Skeletal muscle tissue (tissue), 4 donors: Measurements from ENCODE around the gene ARHGAP20. TPM values are rescaled to one million over a fixed set of nuclear protein-coding genes. Genes with fewer than 3 reads are reported as not detected.
"Not testable (repeated sequence)": the region's sequence is repeated elsewhere in the genome, so short reads cannot be mapped to it uniquely, and the experiment has no call there.

Experiments used
- H3K27ac ChIP-seq: one replicate; pipeline ENCODE4 v1.7.0; 2013; ENCODE audit warnings: mild to moderate bottlenecking, low read depth, low read length, inconsistent platforms
- H3K27me3 ChIP-seq, 3 donors: one replicate each; pipeline ENCODE4 v1.7.0; 2013; ENCODE audit warnings: low read length in 3 of 3; ENCODE audit not compliant: control insufficient read depth in 3 of 3, insufficient read depth in 3 of 3
- H3K36me3 ChIP-seq, 3 donors: one replicate each; pipeline ENCODE4 v1.7.0; 2013; ENCODE audit warnings: low read length in 3 of 3; ENCODE audit not compliant: control insufficient read depth in 3 of 3, insufficient read depth in 3 of 3
- H3K4me1 ChIP-seq, 3 donors: one replicate each; pipeline ENCODE4 v1.7.0; 2013; ENCODE audit warnings: low read length in 3 of 3, mild to moderate bottlenecking in 3 of 3; ENCODE audit not compliant: control insufficient read depth in 3 of 3, insufficient read depth in 3 of 3
- H3K4me3 ChIP-seq, 3 donors: one replicate each; pipeline ENCODE4 v1.7.0; 2013; ENCODE audit warnings: low read length in 3 of 3
- H3K9ac ChIP-seq, 3 donors: one replicate each; pipeline ENCODE4 v1.7.0; 2013; ENCODE audit warnings: low read length in 3 of 3, mild to moderate bottlenecking in 3 of 3, moderate library complexity in 2 of 3, low read depth in 1 of 3
- H3K9me3 ChIP-seq, 3 donors: one replicate each; pipeline ENCODE4 v1.7.0; 2013; ENCODE audit warnings: low read length in 3 of 3; ENCODE audit not compliant: control insufficient read depth in 3 of 3
- total RNA-seq: library from RNA; depleted of rRNA; stranded (reverse); fragments of >200 nt; gene quantifications from one replicate; pipeline ENCODE4 v1.2.3, GENCODE V29; 2014
- donor health status: Osteomylitis.

The ARHGAP20 gene
- total RNA-seq, 1 donor from 2014 or later: 8.9 TPM

GRCh38 chr11:110629594-110629993 is 82.6 kb downstream of the ARHGAP20 start:
- H3K9me3 ChIP-seq: no peaks in the 10 kb centered on the region
- no peaks in the 10 kb centered on the region for H3K36me3 ChIP-seq
- no peaks in the 10 kb centered on the region for H3K27me3 ChIP-seq
- no peak overlapping the region for H3K4me3 ChIP-seq
- no peak overlapping the region for H3K27ac ChIP-seq
- no peaks in the 10 kb centered on the region for H3K4me1 ChIP-seq
- H3K9ac ChIP-seq: no peak overlapping the region

DNA sequence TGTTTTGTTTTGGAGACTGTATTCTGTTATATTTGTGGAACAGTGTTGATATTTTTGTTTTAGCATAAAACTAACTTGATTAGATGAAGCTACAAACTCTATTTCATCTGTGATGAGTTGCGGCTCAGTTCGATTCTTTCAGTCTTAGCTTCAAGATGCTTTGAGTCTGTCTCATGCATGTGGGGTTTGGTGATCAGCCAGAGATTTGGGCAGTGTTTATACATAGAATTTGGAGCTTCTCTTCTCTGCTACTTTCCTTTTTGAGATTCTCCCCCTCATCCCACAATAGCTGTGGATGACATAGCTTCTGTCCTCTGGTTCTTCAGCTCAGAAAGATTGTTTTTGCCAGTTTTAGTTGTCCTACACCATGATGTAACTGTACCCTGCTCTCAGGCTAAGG is 90.4 kb downstream of the ARHGAP20 start:
- H3K4me1 ChIP-seq: no peaks in the 10 kb centered on the region
- H3K27ac ChIP-seq: no peak overlapping the region
- H3K4me3 ChIP-seq: no peak overlapping the region
- no peaks in the 10 kb centered on the region for H3K9me3 ChIP-seq
- H3K9ac ChIP-seq: no peak overlapping the region
- H3K36me3 ChIP-seq: no peaks in the 10 kb centered on the region
- H3K27me3 ChIP-seq: no peaks in the 10 kb centered on the region

GRCh38 chr11:110619366-110619765 is 92.9 kb downstream of the ARHGAP20 start:
- H3K9ac ChIP-seq, H3K4me3 ChIP-seq, H3K36me3 ChIP-seq, H3K27ac ChIP-seq, H3K27me3 ChIP-seq, H3K9me3 ChIP-seq, H3K4me1 ChIP-seq: not testable (repeated sequence)

- no peak overlapping the region for H3K9ac ChIP-seq
- no peaks in the 10 kb centered on the region for H3K9me3 ChIP-seq
- no peaks in the 10 kb centered on the region for H3K36me3 ChIP-seq
- H3K27ac ChIP-seq: no peak overlapping the region
- no peaks in the 10 kb centered on the region for H3K4me1 ChIP-seq
- H3K4me3 ChIP-seq: no peak overlapping the region
- H3K27me3 ChIP-seq: no peaks in the 10 kb centered on the region
Measured at GRCh38 chr11:110614031-110614430, 98.2 kb downstream of the ARHGAP20 start.

- H3K4me1 ChIP-seq: no peaks in the 10 kb centered on the region
- no peaks in the 10 kb centered on the region for H3K27me3 ChIP-seq
- H3K9ac ChIP-seq: no peak overlapping the region
- H3K27ac ChIP-seq: peak overlapping the region; percentile 25
- H3K9me3 ChIP-seq: no peaks in the 10 kb centered on the region
- no peaks in the 10 kb centered on the region for H3K36me3 ChIP-seq
- no peak overlapping the region for H3K4me3 ChIP-seq
Measured at GRCh38 chr11:110613197-110613918, 98.9 kb downstream of the ARHGAP20 start.

GRCh38 chr11:110606415-110606814 is 105.8 kb downstream of the ARHGAP20 start:
- H3K27me3 ChIP-seq: no peaks in the 10 kb centered on the region
- no peaks in the 10 kb centered on the region for H3K4me1 ChIP-seq
- H3K9me3 ChIP-seq: no peaks in the 10 kb centered on the region
- H3K36me3 ChIP-seq: no peaks in the 10 kb centered on the region
- no peak overlapping the region for H3K9ac ChIP-seq
- no peak overlapping the region for H3K27ac ChIP-seq
- no peak overlapping the region for H3K4me3 ChIP-seq

DNA sequence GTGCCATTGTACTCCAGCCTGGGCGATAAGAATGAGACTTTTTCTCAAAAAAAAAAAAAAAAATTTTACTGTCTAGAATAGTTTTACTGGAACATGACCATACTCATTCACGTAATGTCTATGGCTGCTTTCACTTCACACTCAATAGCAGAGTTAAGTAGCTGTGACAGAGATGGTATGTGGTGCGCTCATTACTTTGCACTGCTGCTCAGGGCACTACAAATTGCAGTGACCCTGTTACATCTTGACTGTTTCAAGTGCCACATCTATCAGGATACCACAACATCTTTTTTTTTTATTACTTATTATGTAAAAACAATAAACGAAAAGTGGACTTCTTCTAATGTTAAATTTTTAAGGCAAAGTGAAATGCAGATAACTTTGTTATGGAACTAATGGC is 110.3 kb downstream of the ARHGAP20 start:
- peaks cover 0 to 3% (median 0%) of the 10 kb centered on the region in 3 donors for H3K36me3 ChIP-seq
- no peaks in the 10 kb centered on the region for H3K9me3 ChIP-seq
- no peak overlapping the region for H3K9ac ChIP-seq
- no peak overlapping the region for H3K27ac ChIP-seq
- no peak overlapping the region for H3K4me3 ChIP-seq
- no peaks in the 10 kb centered on the region for H3K27me3 ChIP-seq
- H3K4me1 ChIP-seq: no peaks in the 10 kb centered on the region

DNA sequence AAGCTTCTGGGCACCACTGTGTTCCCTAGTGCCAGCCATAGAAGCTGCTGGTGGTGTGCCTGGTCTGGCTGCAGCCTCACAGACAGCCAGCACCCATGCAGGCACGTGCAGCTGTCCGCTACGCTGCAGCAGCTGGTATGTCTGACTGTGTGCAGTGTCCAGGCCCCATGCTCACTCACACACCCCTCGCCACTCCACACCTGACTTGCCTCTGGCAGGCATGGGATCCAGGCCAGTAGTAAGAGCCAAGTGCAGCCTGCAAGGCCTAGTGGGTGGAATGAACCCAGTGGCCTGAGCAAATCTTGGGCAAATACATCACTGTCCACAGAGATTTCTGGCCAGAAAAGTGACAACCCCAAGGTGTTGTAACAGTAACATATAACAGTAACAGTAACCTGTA is 111.9 kb downstream of the ARHGAP20 start:
- no peaks in the 10 kb centered on the region for H3K27me3 ChIP-seq
- no peak overlapping the region for H3K9ac ChIP-seq
- no peak overlapping the region for H3K4me3 ChIP-seq
- H3K4me1 ChIP-seq: no peaks in the 10 kb centered on the region
- no peak overlapping the region for H3K27ac ChIP-seq
- no peaks in the 10 kb centered on the region for H3K9me3 ChIP-seq
- H3K36me3 ChIP-seq: peaks cover 0 to 3% (median 0%) of the 10 kb centered on the region in 3 donors

DNA sequence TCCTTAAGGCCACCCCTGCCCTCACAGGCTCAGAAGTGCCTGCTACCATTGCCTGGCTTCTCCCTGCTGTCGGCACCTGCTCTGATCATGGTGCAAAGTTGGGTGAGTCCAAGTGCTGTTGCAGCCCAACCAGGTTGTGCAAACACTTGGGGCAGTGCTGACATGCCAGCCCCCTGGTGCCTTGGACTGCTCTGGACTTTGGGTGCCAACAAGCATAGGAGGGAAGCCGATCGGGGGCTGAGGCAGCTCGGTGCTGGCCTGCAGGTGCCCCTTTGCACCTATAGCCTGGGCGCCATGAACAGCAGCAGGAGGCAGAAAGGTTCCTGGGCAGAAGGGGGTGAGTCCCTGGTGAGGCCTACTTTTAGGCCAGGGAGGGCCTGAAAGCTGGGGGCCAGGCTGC is 113.0 kb downstream of the ARHGAP20 start:
- H3K9me3 ChIP-seq: no peaks in the 10 kb centered on the region
- H3K36me3 ChIP-seq: peaks cover 0 to 3% (median 0%) of the 10 kb centered on the region in 3 donors
- no peak overlapping the region for H3K9ac ChIP-seq
- no peak overlapping the region for H3K4me3 ChIP-seq
- no peak overlapping the region for H3K27ac ChIP-seq
- no peaks in the 10 kb centered on the region for H3K27me3 ChIP-seq
- no peaks in the 10 kb centered on the region for H3K4me1 ChIP-seq

DNA sequence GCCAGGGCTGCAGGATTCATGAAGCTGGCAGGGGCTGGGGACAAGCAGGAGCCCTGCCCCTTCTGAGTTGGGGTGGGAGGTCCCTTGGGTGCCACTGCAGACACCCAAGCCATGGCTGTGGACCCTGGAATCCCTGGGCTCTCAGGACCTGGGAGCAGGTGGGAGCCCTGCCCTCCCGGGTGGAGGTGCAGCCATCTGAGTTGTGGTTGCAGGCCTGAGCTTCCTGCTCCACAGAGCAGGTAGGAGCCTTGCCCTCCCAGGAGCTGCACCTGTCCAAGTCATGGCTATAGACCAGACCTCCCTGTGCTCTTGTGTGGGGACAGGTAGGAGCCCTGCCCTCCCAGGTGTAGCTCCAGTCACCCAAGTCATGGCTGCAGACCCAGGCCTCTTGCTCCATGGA is 113.5 kb downstream of the ARHGAP20 start:
- no peak overlapping the region for H3K9ac ChIP-seq
- H3K27ac ChIP-seq: no peak overlapping the region
- H3K9me3 ChIP-seq: no peaks in the 10 kb centered on the region

More for the DNA sequence above, 113.5 kb downstream of the ARHGAP20 start:
- Histone ChIP-seq H3K4me1 (no peaks in the 10 kb centered on the region), H3K36me3 (peaks cover 0 to 3% (median 0%) of the 10 kb centered on the region in 3 donors), H3K4me3 (no peak overlapping the region), H3K27me3 (no peaks in the 10 kb centered on the region)
